ENCODE measurements around the gene APOE.

The APOE gene

DNA sequence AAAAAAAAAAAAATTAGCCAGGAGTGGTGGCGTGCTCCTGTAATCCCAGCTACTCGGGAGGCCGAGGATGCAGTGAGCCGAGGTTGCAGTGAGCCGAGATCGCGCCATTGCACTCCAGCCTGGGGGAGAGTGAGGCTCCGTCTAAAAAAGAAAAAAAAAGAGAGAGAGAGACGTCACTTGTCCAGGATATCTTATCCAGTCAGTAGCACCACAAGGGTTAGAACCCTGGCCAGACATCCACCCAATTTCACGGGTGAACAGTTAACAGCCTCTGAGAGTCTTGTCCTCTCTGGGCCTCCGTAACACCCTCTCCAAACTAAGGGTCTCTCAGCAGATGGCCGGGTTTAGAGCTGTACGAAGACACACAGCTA lies 48.7 kb downstream of the APOE start:
- DNase-seq (ENCODE audit: low spot score): no peak

DNA sequence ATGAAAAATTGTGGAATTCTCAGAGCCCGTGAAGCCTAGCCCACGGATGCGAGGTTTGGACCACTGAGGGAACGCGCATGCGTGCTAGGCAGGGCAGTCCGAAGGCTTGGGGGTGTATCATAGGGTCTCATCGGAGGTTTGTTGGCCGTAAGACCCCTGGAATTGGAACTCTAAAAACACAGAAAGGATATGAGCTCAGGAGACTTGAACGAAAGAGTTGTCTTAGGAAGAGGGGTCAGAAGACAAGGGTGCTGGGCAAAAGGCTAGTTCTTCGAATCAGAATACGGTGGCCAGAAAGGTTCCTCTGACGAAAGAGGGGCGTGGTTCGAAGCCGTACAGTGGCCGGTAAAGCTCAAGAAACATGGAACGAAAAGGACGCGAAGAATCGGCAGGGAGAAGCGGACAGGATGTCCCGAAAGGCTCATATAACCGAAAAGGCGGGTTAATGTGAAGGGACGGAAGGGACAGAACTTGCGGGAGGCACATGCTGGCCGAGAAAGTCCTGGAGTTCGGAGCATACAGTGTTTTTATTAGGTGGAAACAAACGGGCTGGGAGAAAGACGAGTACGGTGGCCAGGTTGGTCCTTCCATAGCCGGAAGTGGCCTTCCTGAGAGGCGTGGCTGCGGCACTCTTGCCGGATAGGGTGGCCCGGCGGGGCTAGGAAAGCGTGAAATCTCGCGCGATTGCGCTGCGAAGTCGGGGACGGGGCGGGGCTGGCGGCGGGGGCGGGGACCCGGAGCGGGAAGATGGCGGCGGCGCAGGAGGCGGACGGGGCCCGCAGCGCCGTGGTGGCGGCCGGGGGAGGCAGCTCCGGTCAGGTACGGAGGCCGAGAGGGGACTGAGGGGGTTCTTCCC lies 49.3 kb downstream of the APOE start, which contains the start of gene CLPTM1:
Gene CLPTM1, plus strand, starts transcription at position 732 of the 856 bp plus-strand sequence. Its CDS starts 16 bp downstream, at position 748.
- peak; percentile 95 for DNase-seq (ENCODE audit: low spot score)

DNA sequence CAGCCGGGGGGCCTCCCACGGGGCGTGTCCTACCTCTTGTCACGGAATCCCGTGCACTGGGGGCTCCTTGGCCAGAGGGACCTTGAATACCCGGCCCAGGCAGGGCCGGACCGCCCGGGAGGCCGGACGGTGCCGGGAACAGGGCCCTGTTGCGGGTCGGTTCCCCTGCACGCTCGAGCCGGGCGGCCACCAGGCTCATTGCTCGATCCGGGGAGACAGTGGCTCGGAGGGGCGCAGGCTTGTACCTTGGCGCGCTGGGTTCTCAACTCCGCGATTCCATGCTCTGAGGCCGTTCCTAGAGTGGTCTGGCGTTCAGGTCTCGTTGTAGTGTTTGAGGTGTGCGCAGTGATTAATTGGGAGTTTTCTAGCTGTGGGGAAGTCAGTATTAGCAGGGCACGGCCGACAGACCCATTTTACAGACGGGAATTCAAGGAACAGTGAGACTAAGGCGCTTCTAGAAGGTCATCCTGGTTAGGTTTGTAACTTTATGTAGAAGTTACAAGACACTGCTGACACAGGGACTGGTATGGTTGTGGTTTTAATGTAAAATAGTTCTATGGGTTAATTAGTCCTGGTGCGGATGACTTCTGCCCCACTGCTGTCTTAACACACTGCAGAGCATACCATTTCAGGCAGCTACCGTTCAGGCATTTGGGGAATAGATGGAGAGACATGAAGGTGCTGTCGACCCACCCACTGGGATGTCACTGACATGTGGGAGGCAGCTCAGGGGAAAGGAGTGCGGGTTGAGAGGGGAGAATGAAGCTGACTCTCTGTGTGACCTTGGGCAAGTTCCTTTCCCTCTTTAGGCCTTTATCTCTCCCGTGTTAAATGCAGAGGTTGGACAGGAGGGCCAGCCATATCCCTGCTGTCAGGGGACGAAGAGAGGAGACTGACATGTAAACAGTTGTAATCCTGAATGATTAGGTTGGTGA lies 50.2 kb downstream of the APOE start:
- DNase-seq (ENCODE audit: low spot score): no peak

DNA sequence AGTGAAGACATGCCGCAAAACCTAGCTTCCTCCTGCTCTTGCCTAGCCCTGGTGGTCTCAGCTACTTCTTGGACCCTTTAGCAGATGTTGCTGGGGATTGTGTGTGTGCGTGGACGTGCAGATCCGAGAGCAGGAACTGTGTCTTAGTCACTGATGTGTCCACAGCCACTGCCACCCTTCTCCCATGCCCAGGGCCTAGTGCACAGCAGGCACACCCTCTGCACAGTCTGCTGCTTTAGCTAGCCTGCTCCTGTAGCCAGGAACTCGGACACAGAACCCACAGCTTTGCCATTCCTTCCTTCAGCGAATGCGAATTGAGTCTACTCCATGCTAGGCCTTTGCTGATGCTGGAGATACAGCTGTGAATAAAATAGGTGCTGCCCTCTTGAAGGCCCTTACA lies 51.9 kb downstream of the APOE start:
- DNase-seq (ENCODE audit: low spot score): no peak

DNA sequence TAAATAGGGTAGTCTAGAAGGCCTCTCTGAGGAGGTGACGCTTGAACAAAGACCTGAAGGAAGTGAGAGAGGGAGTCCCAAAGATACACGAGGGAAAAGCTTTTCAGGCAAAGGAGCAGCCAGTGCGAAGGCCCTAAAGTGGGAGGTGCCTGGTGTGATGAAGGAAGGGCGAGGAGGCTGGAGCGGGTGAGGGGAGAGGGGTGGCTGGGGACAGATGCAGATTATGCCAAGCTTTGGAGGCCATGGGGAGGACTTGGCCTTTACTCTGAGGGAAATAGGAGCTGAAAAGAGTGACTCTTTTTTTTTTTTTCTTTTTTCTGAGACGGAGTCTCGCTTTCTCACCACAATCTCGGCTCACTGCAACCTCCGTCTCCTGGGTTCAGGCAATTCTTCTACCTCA lies 52.5 kb downstream of the APOE start:
- DNase-seq (ENCODE audit: low spot score): no peak

All from CD4-positive, alpha-beta T cell treated with Interleukin-6 at 100 ng/mL for 8 hours (primary cell).